HG03280 (cell line): Measurements from ENCODE around the gene SLC38A3.

Source experiments
- ATAC-seq: cut with Tn5 transposase; IDR thresholded peaks from one replicate; pipeline ENCODE4 v1.9.1; 2021; ENCODE audit warnings: mild to moderate bottlenecking, moderate library complexity; ENCODE audit not compliant: unreplicated experiment

The SLC38A3 gene

GRCh38 chr3:50263478-50264382 lies 58.7 kb downstream of the SLC38A3 start:
- ATAC-seq, result no peak

DNA sequence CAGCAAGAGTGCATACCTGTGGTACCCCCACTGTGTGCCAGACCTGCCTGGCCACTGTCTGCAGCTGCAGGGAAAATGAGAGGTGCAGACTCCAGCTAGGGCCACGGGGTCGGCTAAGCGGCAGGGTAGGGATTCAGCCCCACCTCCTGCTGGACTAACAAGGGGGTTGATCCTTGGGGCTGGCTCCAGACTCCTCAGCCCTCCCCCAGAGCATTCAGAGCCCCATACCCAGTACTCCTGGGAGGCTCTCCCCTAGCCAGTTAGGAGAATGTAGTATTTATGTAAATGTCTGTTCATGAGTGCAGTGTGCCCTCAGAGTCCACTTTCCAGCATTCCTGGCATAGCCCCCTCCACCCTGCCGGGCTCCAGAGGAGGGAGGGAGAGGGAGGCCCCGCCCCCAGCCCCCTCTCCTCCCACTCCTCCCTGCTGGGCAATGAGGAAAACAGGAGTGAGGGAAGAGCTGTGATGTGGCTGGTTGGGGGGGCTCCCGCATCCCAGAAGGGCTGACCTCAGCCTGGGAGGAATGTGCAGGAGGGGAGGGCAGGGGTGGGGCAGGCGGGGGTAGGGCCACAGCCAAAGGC lies 59.4 kb downstream of the SLC38A3 start:
- ATAC-seq, result no peak

- ATAC-seq, result no peak
Observed at GRCh38 chr3:50264964-50265485, 60.0 kb downstream of the SLC38A3 start.

- ATAC-seq, result no peak
Observed at GRCh38 chr3:50265571-50265970, 60.5 kb downstream of the SLC38A3 start.

DNA sequence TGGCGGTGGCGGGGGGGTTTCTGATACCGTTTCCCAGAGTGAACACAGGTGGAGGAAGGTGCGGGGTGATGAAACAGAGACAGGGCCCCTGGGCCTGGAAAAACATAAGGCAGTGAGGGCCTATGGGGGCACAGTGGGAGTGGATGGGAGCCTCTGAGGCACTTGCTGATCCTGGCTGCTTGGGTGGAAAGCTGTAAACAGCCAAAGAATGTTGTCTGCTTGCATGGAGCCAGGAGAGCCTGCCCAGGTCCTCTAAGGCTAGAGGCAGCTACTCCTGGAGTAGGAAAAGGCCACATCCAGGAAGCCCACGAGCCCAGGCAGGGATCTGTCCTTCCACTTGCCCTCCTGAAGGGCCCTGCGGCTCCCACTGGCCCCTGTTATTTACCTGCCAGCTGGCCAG lies 60.9 kb downstream of the SLC38A3 start:
- no peak for ATAC-seq

- ATAC-seq, result no peak
Observed at GRCh38 chr3:50266836-50267235, 61.8 kb downstream of the SLC38A3 start.

- no peak for ATAC-seq
Observed at GRCh38 chr3:50267280-50267913, 62.3 kb downstream of the SLC38A3 start.

- ATAC-seq, result no peak
Observed at GRCh38 chr3:50268276-50268675, 63.2 kb downstream of the SLC38A3 start.

DNA sequence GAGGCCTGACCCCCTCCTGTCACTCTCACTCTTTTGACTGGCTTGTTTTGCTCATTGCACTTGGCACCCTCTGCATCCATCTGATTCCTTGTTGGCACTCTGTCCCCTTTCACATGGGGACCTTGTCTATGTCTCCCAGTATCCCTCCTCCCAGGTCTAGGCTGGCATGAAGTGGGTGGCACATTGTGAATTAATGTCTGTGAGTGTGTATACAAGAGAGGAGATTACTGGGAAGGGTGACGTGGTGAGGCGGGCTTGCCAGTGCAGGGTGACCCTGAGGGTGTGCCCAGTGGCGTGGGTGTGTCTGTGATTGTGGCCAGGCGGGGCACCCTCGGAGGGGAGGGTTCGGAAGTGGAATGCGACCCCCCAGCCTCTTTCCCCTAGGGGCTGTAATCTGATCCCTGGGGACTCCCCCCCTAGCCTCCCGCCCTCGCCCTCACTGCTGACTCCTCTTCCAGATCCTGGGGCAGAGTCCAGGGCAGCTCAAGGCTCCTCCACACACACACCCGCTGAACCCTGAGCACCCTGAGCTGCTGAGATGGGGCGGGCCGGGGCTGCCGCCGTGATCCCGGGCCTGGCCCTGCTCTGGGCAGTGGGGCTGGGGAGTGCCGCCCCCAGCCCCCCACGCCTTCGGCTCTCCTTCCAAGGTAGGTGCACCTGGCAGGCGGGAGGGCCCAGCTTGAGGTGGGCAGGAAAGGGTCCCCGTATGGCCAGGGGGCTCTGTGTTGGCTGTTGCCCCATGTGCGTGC lies 63.8 kb downstream of the SLC38A3 start, which contains the start of gene SEMA3B:
Gene SEMA3B, plus strand, starts transcription at position 445 of the 749 bp plus-strand sequence. Its CDS starts 94 bp downstream, at position 539.
- no peak for ATAC-seq

GRCh38 chr3:50269460-50269859 lies 64.4 kb downstream of the SLC38A3 start:
- ATAC-seq, result no peak

DNA sequence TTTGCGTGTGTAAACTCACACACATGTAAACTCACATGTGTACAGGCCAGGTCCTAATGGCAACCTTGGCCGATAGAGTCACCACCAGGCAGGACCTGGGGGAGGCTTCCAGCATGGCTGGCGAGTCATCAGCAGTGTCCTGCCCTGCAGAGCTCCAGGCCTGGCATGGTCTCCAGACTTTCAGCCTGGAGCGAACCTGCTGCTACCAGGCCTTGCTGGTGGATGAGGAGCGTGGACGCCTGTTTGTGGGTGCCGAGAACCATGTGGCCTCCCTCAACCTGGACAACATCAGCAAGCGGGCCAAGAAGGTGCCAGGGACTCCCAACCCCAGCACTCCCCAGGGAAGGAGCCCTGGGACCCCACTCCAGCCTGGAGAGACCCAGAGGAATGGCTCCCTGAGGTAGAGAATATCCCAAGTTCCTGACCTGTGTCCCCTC lies 64.9 kb downstream of the SLC38A3 start:
- ATAC-seq, result no peak

DNA sequence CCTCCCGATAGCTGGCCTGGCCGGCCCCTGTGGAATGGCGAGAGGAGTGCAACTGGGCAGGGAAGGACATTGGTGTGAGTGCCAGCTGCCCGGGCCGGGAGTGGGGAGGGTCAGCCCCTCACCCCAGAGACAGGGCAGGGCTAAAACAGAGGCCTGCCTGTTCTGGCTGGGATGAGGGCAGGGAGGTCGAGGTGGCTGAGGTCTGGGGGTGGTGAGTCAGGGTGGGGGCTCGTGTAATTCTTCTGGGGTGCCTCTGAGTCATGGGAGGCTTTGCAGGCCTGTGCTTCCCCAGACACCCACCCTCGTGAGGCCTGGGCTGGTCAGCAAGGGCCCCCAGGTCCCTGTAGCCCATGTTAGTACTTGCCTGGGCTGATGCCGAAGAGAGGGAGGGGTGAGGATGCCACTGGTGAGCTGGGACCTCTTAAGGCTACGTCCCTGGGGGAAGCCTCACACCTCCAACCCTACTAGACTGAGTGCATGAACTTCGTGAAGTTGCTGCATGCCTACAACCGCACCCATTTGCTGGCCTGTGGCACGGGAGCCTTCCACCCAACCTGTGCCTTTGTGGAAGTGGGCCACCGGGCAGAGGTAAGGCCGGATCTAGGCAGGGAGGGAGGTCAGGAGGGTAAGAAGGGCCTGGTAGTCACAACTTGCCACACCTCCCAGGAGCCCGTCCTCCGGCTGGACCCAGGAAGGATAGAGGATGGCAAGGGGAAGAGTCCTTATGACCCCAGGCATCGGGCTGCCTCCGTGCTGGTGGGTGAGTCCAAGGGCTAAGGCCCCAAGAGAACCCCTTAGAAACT lies 65.6 kb downstream of the SLC38A3 start:
- ATAC-seq, result no peak
